Medulla oblongata (tissue), 1 donor: ENCODE data around the gene GDPD4.

Experiments
- DNase-seq: peaks from one replicate; pipeline ENCODE4 v3.0.0-alpha.2; 2015; ENCODE audit errors: extremely low spot score

Gene GDPD4

GRCh38 chr11:77175021-77175842, 126.3 kb downstream of the GDPD4 start:
- peak; percentile 63 for DNase-seq

GRCh38 chr11:77174559-77174958, 126.9 kb downstream of the GDPD4 start:
- no peak for DNase-seq

GRCh38 chr11:77173494-77173893, 128.0 kb downstream of the GDPD4 start:
- DNase-seq, result no peak

- DNase-seq, result no peak
Observed at GRCh38 chr11:77172666-77172982, 128.9 kb downstream of the GDPD4 start.

- no peak for DNase-seq
Observed at GRCh38 chr11:77171885-77172665, 129.4 kb downstream of the GDPD4 start.

- no peak for DNase-seq
Observed at GRCh38 chr11:77171254-77171653, 130.2 kb downstream of the GDPD4 start.

- DNase-seq, result no peak
Observed at GRCh38 chr11:77170107-77170506, 131.4 kb downstream of the GDPD4 start.

GRCh38 chr11:77167791-77168190, 133.7 kb downstream of the GDPD4 start:
- no peak for DNase-seq

- DNase-seq, result no peak
Observed at GRCh38 chr11:77167111-77167626, 134.3 kb downstream of the GDPD4 start.
